IMR-90 (cell line): ENCODE results near the gene DPYD. TPM values are rescaled to one million over a fixed set of nuclear protein-coding genes. Genes with fewer than 3 reads are reported as not detected.

ENCODE experiments used
- ATAC-seq: fragments of 200-7000 bp; cut with Tn5 transposase; 2 replicates; pipeline ENCODE4 v1.9.1; 2020; ENCODE audit warnings: low read depth, mild to moderate bottlenecking, moderate library complexity
- BruUV-seq: library from RNA; stranded (reverse); fragments of 400-500 nt; replicated peaks from 2 replicates; lab custom pipeline; 2021; lab: Mats Ljungman, UMichigan
- CTCF ChIA-PET: fragments of 300-600 bp; formaldehyde crosslinking; extraction: SDS; loops from one replicate; lab custom pipeline; 2021; ENCODE audit warnings: antibody characterized with exemption; lab: Yijun Ruan, JAX
- POLR2A ChIA-PET: fragments of 300-600 bp; sonication (Branson Sonifier 250); formaldehyde crosslinking; loops from one replicate; lab custom pipeline; 2022; ENCODE audit warnings: antibody characterized with exemption; ENCODE audit not compliant: unreplicated experiment; lab: Charles Lee
- DNase-seq: peaks from one replicate; pipeline ENCODE4 v3.0.0; 2013
- H2AFZ ChIP-seq: replicated peaks from 2 replicates; pipeline ENCODE3; 2013; ENCODE audit warnings: low read length, mild to moderate bottlenecking; ENCODE audit not compliant: poor library complexity
- H2AK5ac ChIP-seq: 2 replicates; pipeline ENCODE4 v1.6.1; 2013; ENCODE audit warnings: low read depth, low read length, inconsistent platforms
- H2AK9ac ChIP-seq: replicated peaks from 2 replicates; pipeline ENCODE3; 2013; ENCODE audit warnings: mild to moderate bottlenecking, low read depth, low read length, moderate library complexity; ENCODE audit not compliant: poor library complexity
- H2BK120ac ChIP-seq: 2 replicates; pipeline ENCODE4 v1.6.1; 2013; ENCODE audit warnings: low read depth, low read length, inconsistent platforms
- H2BK15ac ChIP-seq: 3 replicates; pipeline ENCODE4 v1.6.1; 2013; ENCODE audit warnings: low read depth, low read length, inconsistent platforms
- H2BK20ac ChIP-seq: 2 replicates; pipeline ENCODE4 v1.6.1; 2013; ENCODE audit warnings: low read depth, mild to moderate bottlenecking, inconsistent platforms, low read length, moderate library complexity
- H2BK5ac ChIP-seq: 2 replicates; pipeline ENCODE4 v1.6.1; 2013; ENCODE audit warnings: mild to moderate bottlenecking, low read depth, low read length, inconsistent platforms; ENCODE audit not compliant: poor library complexity, severe bottlenecking
- H3K14ac ChIP-seq: replicated peaks from 2 replicates; pipeline ENCODE4 v1.6.1; 2013; ENCODE audit warnings: low read depth, low read length, inconsistent platforms
- H3K18ac ChIP-seq: 2 replicates; pipeline ENCODE4 v1.6.1; 2013; ENCODE audit warnings: low read depth, low read length, control low read depth
- H3K23ac ChIP-seq: 2 replicates; pipeline ENCODE4 v1.6.1; 2013; ENCODE audit warnings: low read depth, low read length, inconsistent platforms
- H3K27ac ChIP-seq: 2 replicates; pipeline ENCODE4 v1.5.1; 2013; ENCODE audit warnings: mild to moderate bottlenecking, control low read depth, low read length; ENCODE audit not compliant: insufficient read depth
- H3K27me3 ChIP-seq: 2 replicates; pipeline ENCODE4 v1.6.1; 2013; ENCODE audit warnings: low read length; ENCODE audit not compliant: control insufficient read depth, insufficient read depth
- H3K36me3 ChIP-seq: 2 replicates; pipeline ENCODE4 v1.6.1; 2013; ENCODE audit warnings: low read length, mixed read lengths; ENCODE audit not compliant: control insufficient read depth, insufficient read depth
- H3K4ac ChIP-seq: 2 replicates; pipeline ENCODE4 v1.6.1; 2013; ENCODE audit warnings: low read depth, low read length, inconsistent platforms
- H3K4me1 ChIP-seq: 2 replicates; pipeline ENCODE4 v1.6.1; 2013; ENCODE audit warnings: low read length, mixed read lengths; ENCODE audit not compliant: control insufficient read depth, insufficient read depth
- H3K4me2 ChIP-seq: 2 replicates; pipeline ENCODE4 v1.6.1; 2013; ENCODE audit warnings: low read depth, mild to moderate bottlenecking, control low read depth, low read length, moderate library complexity
- H3K4me3 ChIP-seq: 2 replicates; pipeline ENCODE4 v1.5.1; 2013; ENCODE audit warnings: low read depth, mild to moderate bottlenecking, control low read depth, low read length, moderate library complexity; ENCODE audit not compliant: insufficient read depth
- H3K56ac ChIP-seq: 2 replicates; pipeline ENCODE4 v1.6.1; 2013; ENCODE audit warnings: low read length, inconsistent platforms; ENCODE audit not compliant: insufficient read depth; ENCODE audit errors: extremely low read depth
- H3K79me1 ChIP-seq, 2 experiments: 2 replicates each; pipeline ENCODE4 v1.6.1; 2013; ENCODE audit warnings: low read length in 2 of 2, inconsistent platforms in 1 of 2, low read depth in 1 of 2
- H3K9ac ChIP-seq: 2 replicates; pipeline ENCODE4 v1.6.1; 2013; ENCODE audit warnings: low read depth, low read length, control low read depth
- H3K9me1 ChIP-seq: 2 replicates; pipeline ENCODE4 v1.6.1; 2013; ENCODE audit warnings: low read length, inconsistent platforms; ENCODE audit not compliant: insufficient read depth
- H3K9me3 ChIP-seq: 2 replicates; pipeline ENCODE4 v1.6.1; 2013; ENCODE audit warnings: low read length; ENCODE audit not compliant: control insufficient read depth, insufficient read depth
- H4K20me1 ChIP-seq: 2 replicates; pipeline ENCODE4 v1.6.1; 2013; ENCODE audit warnings: low read length, inconsistent platforms; ENCODE audit not compliant: insufficient read depth
- H4K5ac ChIP-seq: 2 replicates; pipeline ENCODE4 v1.6.1; 2013; ENCODE audit warnings: mild to moderate bottlenecking, low read depth, low read length, control low read depth
- H4K8ac ChIP-seq, 2 experiments: 2 replicates each; pipeline ENCODE4 v1.6.1; 2013; ENCODE audit warnings: low read depth in 2 of 2, low read length in 2 of 2, control low read depth in 1 of 2, inconsistent platforms in 1 of 2
- H4K91ac ChIP-seq: 2 replicates; pipeline ENCODE4 v1.6.1; 2013; ENCODE audit warnings: low read depth, low read length, inconsistent platforms; ENCODE audit not compliant: insufficient read depth
- MXI1 ChIP-seq: IDR thresholded peaks from 2 replicates; pipeline ENCODE4 v1.6.1; 2012; ENCODE audit warnings: low read depth, mild to moderate bottlenecking, low read length, moderate library complexity, borderline replicate concordance
- POLR2A ChIP-seq: IDR thresholded peaks from 2 replicates; pipeline ENCODE4 v1.6.1; 2012; ENCODE audit warnings: mild to moderate bottlenecking, low read depth, low read length
- WGBS, 2 experiments: methylation state at CpG; one replicate each; pipeline versions ENCODE4 v1.1.5 to v1.1.7; 2013; ENCODE audit warnings: missing lambda C conversion rate in 2 of 2; ENCODE audit not compliant: insufficient read length in 1 of 2; ENCODE audit errors: extremely low coverage in 2 of 2; 5-methylcytosine and 5-hydroxymethylcytosine counted together
- dilution Hi-C: fragments of 300-500 bp; cut with HindIII; formaldehyde crosslinking; loops from one replicate; pipeline ENCODE4 v1.14.3; 2018; ENCODE audit warnings: low sequenced_read_pairs; ENCODE audit not compliant: unreplicated experiment
- in situ Hi-C: fragments of 300-500 bp; cut with MboI; formaldehyde crosslinking; loops from 3 replicates; pipeline ENCODE4 v1.14.3; 2019; ENCODE audit warnings: low sequenced_read_pairs, inconsistent platforms, mixed read lengths
- intact Hi-C: fragments of 100-400 bp; cut with micrococcal nuclease; formaldehyde crosslinking; loops from 2 replicates; pipeline ENCODE4 v1.10.0; 2022
- polyA plus RNA-seq, 3 experiments: library from polyadenylated mRNA; depleted of rRNA; stranded (reverse); fragments of >200 nt; gene quantifications; 2 replicates each; pipeline ENCODE4 v1.2.3, GENCODE V29; 2012; ENCODE audit warnings: low replicate concordance in 1 of 3
- total RNA-seq: library from RNA; depleted of rRNA; stranded (reverse); fragments of >200 nt; gene quantifications from 2 replicates; pipeline ENCODE4 v1.2.3, GENCODE V29; 2012

Gene DPYD
- total and polyA plus RNA-seq, 2 of the 4 experiments (the other 2 are of a cell fraction) = 9.3 to 47.3 TPM

DNA sequence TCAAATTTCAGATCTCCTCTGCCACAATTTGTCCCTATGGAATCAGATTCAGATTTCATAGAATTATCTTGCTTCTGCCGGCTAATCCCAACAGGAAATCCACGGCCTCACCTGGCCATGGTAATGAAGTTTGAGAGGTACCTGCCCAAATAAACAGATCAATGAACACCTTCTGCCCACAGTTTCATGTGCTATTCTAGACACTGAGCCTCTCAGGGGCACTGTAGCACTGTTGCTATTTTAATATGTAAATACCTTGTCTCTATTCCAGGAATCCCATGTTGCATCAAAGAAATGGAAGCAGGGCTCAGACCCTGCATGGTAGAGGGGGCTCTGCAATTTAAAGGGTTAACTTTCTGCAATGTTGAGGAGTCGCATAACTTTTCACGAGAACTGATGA, 606.1 kb downstream of the DPYD start:
- no TSS peak for BruUV-seq
- POLR2A ChIA-PET = no interaction called here
- no peak overlapping the region for H3K4me3 ChIP-seq

More for the DNA sequence above, 606.1 kb downstream of the DPYD start:
- Histone ChIP-seq H2AK5ac (no peak overlapping the region), H2AK9ac (no peak overlapping the region), H2BK20ac (no peak overlapping the region), H3K79me1 (no peaks in the 10 kb centered on the region), H3K27me3 (no peaks in the 10 kb centered on the region), H4K20me1 (no peaks in the 10 kb centered on the region), H2BK5ac (no peak overlapping the region), H3K9me3 (no peaks in the 10 kb centered on the region), H3K56ac (no peak overlapping the region), H3K4me1 (no peaks in the 10 kb centered on the region), H3K14ac (no peak overlapping the region), H2AFZ (no peak overlapping the region), H2BK15ac (no peak overlapping the region), H3K9ac (no peak overlapping the region), H4K8ac (no peak overlapping the region), H4K5ac (no peak overlapping the region), H3K9me1 (no peaks in the 10 kb centered on the region), H2BK120ac (no peak overlapping the region), H3K18ac (no peak overlapping the region), H3K23ac (no peak overlapping the region), H3K4me2 (no peak overlapping the region), H4K91ac (no peak overlapping the region), H3K27ac (no peak overlapping the region), H3K36me3 (no peaks in the 10 kb centered on the region), H3K4ac (no peak overlapping the region)
- TF ChIP-seq MXI1 = no peak
- TF ChIP-seq POLR2A = no peak
- CTCF ChIA-PET = interaction anchor here (0.5 kb wide), 1 partner anchor 1416 kb away, joined by 3 read pairs; no protein-coding TSS in a partner anchor
- WGBS, 2 experiments = no CpG with 5 or more reads among the region's 4 CpGs
- ATAC-seq = no peak
- no peak for DNase-seq
- in situ Hi-C loops (no loop called here), intact Hi-C loops (no loop called here), dilution Hi-C loops (no loop called here)
